Suprapubic skin (tissue), 4 donors: Measurements from ENCODE around the gene CLEC7A.
A peak's percentile ranks its signal among the peaks of the same experiment; 100 is the strongest.

Source experiments
- POLR2A ChIP-seq, 2 donors: fragments of 450-650 bp; IDR thresholded peaks; one replicate each; pipeline ENCODE4 v1.6.1; 2017; ENCODE audit warnings: antibody characterized with exemption in 2 of 2, mild to moderate bottlenecking in 2 of 2, moderate library complexity in 2 of 2
- POLR2AphosphoS5 ChIP-seq, 3 donors: sonication (generic); formaldehyde crosslinking; IDR thresholded peaks; one replicate each; pipeline ENCODE4 v1.6.1; 2017; ENCODE audit warnings: antibody characterized with exemption in 3 of 3
- TF ChIP-seq, protein P1 (sequence below), 2 donors: fragments of 200-600 bp in 1 of 2; fragments of 450-650 bp in 1 of 2; sonication (generic) in 1 of 2; IDR thresholded peaks; one replicate each; pipeline ENCODE4 v1.5.1; 2016 to 2019; ENCODE audit warnings: antibody characterized with exemption in 2 of 2, mild to moderate bottlenecking in 1 of 2, moderate library complexity in 1 of 2

DNA sequence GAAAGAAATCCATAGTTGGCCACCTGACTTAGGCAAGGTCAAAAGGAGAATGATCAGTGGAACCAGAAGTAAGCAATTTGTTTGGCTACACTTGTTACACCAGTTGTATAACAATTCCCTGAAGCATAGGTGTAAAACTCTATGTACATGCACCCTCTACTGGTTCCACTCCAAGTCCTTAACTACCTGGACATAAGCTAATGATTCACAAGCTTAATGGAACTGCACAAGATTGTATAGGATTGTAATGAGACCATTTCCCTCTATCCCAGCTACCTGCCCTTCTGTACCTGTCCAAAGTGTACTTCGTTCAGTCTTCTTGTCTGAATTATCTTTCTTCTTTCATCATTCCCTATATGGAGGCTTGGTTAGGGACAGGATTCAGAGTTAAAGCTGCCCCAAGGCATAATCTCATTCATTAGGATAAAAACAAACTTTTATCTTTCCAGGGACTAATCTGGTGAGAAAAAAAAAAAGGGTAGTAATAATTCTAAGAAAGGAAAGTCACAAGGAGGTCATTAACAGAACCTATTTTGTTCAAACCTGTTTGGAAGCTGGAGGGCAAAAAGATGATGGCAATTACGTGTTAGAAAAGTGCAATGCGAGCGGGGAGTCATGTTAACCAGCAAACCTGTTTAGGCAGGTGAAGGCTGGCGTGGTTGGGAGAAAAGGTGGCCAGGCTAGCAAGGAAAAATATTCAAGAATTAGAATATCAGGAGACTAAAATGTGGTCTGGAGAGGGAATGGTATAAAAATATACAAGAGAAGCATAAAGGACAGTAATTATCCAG is 46.0 kb upstream of the CLEC7A start:
- TF ChIP-seq, protein P1, sequence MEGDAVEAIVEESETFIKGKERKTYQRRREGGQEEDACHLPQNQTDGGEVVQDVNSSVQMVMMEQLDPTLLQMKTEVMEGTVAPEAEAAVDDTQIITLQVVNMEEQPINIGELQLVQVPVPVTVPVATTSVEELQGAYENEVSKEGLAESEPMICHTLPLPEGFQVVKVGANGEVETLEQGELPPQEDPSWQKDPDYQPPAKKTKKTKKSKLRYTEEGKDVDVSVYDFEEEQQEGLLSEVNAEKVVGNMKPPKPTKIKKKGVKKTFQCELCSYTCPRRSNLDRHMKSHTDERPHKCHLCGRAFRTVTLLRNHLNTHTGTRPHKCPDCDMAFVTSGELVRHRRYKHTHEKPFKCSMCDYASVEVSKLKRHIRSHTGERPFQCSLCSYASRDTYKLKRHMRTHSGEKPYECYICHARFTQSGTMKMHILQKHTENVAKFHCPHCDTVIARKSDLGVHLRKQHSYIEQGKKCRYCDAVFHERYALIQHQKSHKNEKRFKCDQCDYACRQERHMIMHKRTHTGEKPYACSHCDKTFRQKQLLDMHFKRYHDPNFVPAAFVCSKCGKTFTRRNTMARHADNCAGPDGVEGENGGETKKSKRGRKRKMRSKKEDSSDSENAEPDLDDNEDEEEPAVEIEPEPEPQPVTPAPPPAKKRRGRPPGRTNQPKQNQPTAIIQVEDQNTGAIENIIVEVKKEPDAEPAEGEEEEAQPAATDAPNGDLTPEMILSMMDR (IDR thresholded peaks at IDR 0.05), result no peak
- TF ChIP-seq POLR2AphosphoS5 (IDR thresholded peaks at IDR 0.05) (peak in 1 of 3 donors; percentile 20), POLR2A (IDR thresholded peaks at IDR 0.05) (no peak)
